HG03095 (cell line): Measurements from ENCODE around the gene USP24.
"Not testable (repeated sequence)": the region's sequence is repeated elsewhere in the genome, so short reads cannot be mapped to it uniquely, and the experiment has no call there.

ENCODE experiments used
- ATAC-seq: cut with Tn5 transposase; IDR thresholded peaks from one replicate; pipeline ENCODE4 v1.9.1; 2021; ENCODE audit warnings: moderate library complexity; ENCODE audit not compliant: unreplicated experiment

The USP24 gene

DNA sequence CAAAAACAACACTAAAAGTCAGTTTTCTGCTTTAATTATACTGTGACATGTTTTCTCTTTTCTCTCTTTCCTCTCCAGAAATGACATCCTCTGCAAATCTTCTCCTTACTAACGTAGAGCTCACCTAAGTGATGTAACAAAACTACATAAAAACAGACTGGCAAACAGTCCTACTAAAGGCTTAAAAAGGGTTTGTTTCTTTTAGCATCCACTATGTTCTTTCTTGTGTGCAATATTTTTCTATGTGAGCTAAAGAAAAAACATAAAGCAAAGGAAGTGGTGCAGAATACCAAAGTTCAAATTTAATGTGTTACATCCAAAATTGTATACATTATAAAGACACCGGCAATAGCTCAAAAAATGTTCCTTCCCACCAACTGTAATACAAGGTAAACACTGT is 14.5 kb downstream of the USP24 start:
- ATAC-seq: no peak

DNA sequence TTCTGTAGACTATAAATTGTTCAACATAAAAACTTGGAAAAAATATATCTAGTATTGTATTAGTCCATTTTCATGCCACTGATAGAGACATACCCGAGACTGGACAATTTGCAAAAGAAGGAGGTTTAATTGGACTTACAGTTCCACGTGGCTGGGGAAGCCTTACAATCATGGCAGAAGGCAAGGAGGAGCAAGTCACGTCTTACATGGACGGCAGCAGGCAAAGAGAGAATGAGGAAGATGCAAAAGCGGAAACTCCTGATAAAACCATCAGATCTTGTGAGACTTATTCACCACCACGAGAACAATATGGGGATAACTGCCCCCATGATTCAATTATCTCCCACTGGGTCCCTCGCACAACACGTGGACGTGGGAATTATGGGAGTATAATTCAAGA is 15.4 kb downstream of the USP24 start:
- ATAC-seq: not testable (repeated sequence)

DNA sequence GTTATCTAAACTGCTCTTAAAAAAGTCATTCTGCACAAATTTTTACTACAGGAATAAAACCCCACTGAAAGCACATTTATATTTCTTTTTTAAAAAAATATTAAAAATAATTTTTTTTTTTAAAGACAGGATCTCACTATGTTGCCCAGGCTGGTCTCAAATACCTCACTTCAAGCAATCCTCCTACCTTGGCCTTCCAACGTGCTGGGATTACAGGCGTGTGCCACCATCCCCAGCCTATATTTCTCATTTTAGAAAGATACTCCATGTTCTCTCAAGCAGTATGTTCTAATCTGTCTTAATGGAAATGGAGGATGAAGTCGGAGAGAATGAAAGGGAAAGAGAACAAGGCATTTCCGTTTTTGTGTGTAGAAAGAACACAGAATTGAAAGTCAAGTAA is 17.1 kb downstream of the USP24 start:
- no peak for ATAC-seq

DNA sequence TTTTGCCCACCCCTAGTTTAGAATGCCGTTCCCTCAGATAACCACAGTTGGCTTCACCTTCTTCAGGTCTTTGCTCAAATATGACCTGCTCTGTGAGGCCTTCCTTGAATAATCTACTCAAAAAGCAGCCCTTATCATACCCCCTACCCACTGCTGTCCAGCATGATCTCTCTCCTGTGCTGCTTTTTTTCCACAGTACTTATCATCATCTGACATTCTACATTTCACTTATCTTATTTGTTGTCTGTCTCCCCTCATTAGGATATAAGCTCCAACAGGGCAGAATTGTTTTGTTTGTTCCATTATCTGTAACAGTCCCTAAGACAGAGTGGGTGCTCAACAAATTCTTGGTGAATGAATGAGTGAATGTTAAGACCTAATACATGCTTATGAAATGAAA is 18.1 kb downstream of the USP24 start:
- no peak for ATAC-seq

DNA sequence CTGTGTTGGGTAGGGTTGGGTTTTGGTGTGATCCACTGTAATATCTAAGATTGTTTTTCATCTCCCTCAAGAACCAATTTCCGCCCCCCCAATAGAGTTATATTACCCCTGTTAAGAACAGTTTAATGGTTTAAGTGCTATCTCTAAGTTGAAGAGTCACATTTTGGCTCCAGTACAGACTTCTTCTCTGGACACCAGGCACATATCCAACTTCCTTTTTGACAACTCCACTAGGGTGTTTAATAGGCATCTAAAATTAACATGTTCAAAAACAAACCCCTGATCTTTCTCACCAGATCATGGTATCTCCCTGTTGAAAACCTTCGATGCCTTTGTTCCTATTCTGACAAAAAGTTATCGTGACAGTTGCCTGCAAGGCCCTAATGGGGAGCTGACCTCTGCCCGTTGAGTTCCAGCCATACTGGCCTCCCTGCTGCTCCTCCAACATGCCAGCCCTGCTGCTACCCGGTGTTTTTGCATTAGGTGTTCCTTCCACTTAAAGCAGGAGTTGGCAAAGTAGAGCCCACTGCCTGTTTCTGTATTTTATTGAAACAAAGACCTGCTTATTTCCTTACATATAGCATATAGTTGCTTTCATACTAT is 18.6 kb downstream of the USP24 start:
- no peak for ATAC-seq

DNA sequence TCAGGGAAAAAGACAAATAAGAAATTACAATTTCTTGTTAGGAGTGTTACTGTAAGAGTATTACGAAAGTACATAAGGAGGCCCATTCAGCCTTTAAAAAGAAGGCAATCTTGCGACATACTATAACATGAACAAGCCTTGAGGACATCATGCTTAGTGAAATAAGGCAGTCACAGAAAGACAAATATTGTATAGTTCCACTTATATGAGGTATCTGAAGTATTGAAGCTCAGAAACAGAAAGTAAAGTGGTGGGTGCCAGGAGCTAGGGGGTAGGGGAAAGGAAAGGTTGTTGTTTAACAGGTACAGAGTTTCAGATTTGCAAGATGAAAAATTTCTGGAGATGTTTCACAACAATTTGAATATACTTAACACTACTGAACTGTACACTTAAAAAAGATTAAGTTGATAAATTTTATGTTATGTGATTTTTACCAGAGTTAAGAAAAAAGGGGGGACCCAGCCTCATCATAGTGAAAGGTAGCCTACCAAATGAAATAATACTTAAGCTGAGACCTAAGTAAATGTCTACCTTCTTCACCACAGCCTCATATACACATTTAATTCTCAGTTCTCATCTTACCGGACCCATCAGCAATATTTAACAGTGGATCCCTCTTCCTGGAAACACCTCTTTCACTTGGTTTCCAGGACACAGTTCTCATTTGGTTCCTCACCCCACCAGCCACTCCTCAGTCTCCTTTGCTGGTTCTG is 19.5 kb downstream of the USP24 start:
- ATAC-seq: no peak

DNA sequence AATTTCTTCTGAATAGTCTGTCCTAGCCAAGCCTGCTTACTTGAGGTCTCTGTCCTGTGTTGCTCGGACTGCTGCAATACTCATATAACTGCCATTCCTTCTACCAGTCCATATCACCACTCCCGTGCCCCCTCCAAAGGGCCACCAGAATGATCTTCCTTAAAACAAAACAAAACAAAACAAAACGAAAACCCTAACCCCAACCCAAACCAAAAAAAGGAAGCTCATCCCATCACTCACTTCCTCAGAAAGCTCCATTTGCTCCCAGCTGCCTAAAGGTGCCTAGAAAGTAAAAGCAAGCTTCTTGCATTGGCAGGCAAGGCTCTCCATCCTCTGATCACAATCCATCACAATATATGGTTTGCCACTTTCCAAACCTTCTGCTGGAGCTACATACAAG is 20.3 kb downstream of the USP24 start:
- no peak for ATAC-seq

DNA sequence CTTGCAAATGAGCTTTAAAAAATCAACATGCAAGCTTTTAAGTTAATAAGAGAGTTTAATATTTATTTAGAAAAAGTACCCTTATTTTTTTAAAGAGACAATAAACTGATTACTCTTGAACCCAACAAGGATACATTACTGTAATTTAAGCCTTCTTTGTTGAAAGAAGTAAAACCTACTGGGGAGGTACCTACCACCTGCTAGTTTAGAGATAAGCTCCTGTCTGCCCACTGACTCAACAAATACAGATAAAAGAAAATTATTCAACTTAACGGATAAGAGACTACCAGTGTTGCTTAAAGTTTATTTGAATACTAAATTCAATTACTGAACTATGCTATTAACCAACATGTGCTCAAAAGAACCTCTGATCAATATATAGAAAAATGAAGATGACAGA is 23.1 kb downstream of the USP24 start:
- no peak for ATAC-seq

DNA sequence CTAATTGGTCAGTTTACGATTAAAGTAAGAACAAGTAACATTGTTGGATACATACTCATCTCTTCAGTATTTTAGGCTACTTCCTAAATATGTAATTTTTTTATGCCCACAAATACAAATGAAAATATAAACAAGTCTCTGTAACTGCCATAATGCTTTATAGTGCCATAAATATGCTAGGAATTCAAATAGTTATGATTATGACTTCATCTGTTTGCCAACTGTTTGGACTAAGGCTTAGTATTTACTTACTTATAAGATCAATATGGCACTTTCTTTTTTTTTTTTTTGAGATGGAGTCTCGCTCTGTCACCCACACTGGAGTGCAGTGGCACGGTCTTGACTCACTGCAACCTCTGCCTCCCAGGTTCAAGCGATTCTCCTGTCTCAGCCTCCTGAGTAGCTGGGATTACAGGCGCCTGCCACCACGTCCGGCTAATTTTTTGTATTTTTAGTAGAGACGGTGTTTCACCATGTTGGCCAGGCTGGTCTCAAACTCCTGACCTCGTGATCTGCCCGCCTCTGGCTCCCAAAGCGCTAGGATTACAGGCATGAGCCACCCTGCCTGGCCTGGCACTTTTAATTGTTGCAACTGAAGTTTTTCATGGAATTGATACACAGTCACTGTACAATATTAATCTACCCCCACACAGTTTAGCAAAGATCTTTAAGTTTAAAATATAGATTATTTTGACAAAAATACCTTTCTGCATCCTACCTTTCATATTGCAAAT is 23.8 kb downstream of the USP24 start:
- ATAC-seq: not testable (repeated sequence)

DNA sequence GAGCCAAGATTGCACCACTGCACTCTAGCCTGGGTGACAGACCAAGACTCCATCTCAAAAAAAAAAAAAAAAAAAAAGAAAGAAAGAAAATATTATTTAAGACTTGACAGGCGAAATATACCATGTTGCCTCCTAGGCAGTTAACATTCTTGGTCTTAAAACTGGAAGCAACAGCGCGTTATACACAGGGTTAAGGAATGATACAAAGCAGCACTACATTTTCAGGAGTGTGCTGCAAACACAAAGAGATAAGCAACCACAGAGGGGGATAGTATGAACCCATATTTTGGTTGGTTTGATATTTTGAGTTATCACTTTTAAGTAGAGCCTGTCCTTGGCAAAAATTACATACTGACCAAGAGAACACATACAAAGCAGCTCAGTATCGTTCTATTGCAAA is 25.1 kb downstream of the USP24 start:
- no peak for ATAC-seq

DNA sequence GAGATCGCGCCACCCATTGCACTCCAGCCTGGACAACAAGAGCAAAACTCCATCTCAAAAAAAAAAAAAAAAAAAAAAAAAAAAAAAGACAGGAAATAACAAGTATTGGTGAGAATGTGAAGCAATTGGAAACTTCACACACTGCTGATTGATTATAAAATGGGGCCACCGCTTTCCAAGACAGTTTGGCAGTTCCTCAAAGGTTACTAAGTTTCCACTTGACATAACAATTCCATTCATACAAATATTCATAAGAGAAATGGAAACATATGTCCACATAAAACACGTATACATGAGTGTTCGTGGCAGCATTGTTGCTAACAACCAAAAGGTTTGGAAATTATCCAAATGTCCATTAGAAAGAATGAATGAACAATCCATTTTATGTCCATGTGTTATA is 26.3 kb downstream of the USP24 start:
- no peak for ATAC-seq

DNA sequence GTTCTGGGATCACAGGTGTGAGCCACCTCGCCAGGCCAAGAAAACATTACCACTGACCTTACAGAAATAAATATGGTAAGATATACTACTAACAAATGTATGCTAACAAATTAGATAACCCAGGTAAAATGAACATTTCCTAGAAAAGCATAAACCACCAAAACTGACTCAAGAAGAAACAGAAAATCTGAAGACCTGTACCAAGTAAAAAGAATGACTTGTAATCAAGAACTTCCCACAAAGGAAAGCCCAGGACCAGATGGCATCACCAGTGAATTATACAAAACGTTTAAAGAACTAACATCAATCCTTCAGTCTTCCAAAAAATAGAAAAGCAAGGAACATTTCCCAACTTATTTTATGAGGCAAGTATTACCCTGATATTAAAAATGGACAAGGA is 29.3 kb downstream of the USP24 start:
- ATAC-seq: no peak

DNA sequence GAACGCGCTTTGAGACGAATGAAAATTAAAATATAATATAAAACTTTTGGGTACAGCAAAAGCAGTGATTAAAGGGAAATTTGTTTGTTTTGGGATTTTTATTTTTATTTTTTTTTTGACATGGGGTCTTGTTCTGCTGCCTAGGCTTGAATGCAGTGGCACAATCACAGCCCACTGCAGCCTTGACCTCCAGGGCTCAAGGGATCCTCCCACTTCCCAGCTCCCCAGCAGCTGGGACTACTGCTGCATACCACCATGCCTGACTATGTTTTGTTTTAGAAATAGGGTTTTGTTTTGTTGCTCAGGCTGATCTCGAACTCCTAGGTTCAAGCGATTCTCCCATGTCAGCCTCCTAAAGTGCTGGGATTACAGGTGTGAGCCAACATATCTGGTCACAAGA is 30.3 kb downstream of the USP24 start:
- ATAC-seq: no peak

DNA sequence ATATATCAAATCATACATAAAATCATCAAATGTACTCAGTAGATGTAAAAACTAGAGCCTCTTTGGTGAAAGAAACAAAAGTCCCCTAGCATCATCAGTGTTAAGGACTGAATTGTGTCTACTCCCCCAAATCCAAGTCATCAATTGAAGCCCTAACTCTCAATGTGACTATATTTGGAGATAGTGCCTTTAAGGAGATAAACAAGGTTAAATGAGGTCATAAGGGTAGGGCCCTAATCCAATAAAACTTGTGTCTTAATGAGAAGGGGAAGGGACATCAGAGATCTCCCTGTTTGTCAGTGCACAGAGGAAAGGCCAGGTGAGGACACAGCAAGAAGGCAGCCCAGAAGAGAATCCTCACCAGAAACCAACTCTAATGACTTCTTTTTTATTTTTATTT is 33.5 kb downstream of the USP24 start:
- no peak for ATAC-seq

DNA sequence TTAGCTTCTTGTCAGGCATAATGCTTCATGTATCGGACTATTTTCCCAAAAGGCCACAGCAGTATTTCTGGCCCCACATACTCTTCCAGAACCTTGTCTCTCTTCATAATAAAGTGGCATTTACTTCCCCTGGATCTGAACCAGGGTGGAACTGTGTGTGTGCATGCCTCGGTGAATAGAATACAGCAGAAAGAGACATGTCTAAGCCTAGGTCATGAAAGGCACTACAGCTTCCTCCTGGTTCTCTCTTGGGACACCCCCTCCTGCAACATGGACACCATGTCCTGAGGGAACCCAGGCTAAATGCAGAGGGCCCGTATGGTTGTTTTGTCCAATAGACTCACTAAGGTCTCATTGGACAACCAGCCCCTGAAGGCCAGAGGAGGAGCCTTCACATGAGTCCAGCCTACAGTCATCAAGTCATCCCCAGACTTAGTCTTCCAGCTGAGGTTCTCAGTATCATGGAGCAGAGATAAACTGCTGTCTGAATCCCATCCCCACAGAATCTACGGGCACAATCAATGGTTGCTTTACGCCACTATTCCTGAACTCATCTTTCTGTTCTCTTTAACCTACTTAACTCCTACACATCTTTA is 35.0 kb downstream of the USP24 start:
- ATAC-seq: no peak

DNA sequence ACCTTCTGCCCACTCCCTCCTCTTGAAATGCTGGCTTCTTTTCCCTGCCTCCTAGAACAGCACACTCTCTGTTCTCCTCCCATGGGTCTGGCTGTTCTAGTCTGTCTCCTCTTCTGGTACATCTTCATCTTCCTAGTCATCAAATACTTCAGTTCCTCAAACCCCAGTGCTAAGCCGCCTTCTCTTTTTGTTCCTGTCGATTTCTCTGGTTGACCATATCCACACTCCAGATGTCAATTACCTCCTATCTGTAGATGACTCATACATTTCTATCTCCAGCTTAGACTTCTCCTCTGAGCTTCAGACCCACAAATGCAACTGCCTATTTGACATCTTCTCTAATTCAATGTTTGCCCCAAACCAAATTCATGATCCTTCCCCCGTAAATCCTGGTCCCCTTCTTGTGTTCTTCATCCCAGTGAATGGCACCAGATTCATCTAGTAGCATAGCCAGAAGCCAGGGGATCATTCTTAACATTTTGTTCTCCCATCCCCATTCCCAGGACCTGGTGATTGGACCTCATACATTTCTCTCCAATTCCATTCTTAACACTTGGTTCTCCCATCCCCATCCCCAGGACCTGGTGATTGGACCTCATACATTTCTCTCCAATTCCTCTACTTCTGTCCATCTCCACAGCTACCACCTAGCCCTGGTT is 35.9 kb downstream of the USP24 start:
- ATAC-seq: no peak

DNA sequence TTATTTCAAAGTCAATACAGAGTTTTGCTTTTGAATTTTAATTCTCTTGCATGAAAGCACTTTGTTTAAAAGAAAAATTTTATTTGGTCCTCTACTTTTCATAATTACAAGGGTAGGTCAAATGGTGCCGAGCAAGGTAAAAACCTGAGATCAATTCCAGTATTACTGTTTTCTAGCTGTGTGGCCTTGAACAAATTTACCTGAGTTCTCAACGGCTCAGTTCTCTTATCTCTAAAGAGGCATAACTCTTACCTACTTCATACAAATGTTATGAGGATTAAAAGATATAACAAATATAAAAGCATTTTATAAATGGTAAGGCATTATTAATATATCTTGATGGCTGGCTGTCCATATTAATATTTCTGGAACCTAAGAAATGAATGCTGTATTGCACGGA is 42.5 kb downstream of the USP24 start:
- ATAC-seq: no peak

DNA sequence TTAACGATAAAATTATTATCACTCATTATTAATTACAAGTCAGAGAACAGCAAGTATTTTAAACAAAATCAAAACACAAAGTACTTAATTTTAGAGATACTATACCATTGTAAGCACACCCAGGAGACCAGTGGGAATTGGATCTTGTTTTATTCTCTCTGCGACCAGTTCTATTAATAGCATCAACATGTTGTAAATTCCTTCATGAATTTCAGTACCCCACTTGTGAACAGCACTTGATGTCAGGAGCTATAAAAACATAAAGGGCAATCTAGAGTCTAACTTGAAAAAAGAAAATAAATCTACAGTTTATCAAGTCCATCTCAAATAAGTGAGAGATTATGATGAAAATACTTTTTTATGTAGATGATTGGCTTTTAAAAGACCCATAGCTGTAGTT is 42.9 kb downstream of the USP24 start:
- ATAC-seq: no peak

DNA sequence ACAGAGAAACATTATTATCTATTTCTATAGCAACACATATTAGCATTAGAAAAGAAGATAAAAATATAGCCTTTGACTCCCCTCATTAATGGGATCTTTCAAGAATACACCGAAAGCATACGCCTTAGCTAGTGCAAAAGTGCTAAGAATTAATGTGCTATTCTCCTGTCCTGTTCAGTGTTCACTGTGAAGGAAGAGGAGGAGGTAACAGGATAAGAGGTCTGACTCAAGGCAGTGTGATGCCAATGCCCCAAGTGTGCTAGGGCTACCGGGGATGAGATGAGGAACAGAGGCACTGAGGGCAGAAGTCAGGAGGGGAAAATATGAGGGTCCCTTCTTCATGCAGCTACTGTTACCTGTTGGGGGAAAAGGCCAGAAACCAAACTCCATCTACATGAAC is 43.5 kb downstream of the USP24 start:
- no peak for ATAC-seq

DNA sequence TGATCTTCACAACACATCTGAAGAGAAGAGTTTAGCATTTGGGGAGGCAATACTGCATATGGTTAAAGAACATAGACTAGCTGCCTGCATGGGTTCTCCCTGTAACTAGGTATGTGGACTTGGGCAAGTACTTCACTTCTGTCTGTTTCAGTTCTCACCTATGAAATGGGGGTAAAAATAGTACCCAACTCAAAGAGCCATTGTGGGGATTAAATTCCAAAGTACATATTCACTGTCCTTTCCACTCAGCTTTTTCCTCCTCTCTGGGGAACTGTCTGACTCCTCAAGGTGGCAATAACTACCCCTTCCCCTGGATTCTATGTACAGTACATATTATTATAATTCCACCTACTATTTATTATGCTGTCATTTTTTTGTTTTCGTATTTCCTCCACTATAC is 44.7 kb downstream of the USP24 start:
- ATAC-seq: no peak

DNA sequence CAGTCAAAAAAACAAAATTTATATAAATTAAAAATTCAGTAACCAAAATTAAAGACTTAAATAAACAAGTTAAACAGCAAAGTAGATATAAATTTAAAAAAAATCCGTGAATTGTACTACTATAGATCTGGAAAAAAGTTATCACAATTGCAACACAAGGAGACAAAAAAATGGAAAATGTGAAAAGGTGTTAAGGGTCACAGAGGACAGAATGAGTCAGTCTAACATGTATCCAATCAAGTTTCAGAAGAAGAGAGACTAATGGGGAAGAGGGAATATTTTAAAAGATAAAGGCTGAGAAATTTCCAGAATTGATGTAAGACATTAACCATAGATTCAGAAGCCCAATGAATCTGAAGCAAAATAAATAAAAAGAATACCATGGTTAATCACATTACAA is 46.0 kb downstream of the USP24 start:
- ATAC-seq: no peak
